HepG2 (cell line): Measurements from ENCODE around the gene CBLN3. TPM values are rescaled to one million over a fixed set of nuclear protein-coding genes. Genes with fewer than 3 reads are reported as not detected.

Experiments used
- CENPX ChIP-seq: sonication (generic); formaldehyde crosslinking; IDR thresholded peaks from 2 replicates; pipeline ENCODE4 v1.9.0; 2021; ENCODE audit warnings: mild to moderate bottlenecking, missing genetic modification reagents, moderate library complexity
- ESRRA ChIP-seq: sonication (generic); formaldehyde crosslinking; IDR thresholded peaks from 2 replicates; pipeline ENCODE4 v1.5.1; 2020; ENCODE audit warnings: mild to moderate bottlenecking, low read depth, missing genetic modification reagents
- FOXC1 ChIP-seq: sonication (generic); formaldehyde crosslinking; IDR thresholded peaks from 2 replicates; pipeline ENCODE4 v1.8.0; 2022; ENCODE audit warnings: mild to moderate bottlenecking, missing genetic modification reagents, borderline replicate concordance
- PAF1 ChIP-seq: IDR thresholded peaks from 2 replicates; pipeline ENCODE4 v1.6.1; 2016; ENCODE audit warnings: missing genetic modification reagents, missing compliant biosample characterization
- PHF8 ChIP-seq: sonication (generic); formaldehyde crosslinking; IDR thresholded peaks from 2 replicates; pipeline ENCODE4 v1.5.0; 2020; ENCODE audit warnings: missing genetic modification reagents
- RFXANK ChIP-seq: IDR thresholded peaks from 2 replicates; pipeline ENCODE4 v1.6.1; 2016
- WIZ ChIP-seq: sonication (generic); formaldehyde crosslinking; IDR thresholded peaks from 2 replicates; pipeline ENCODE4 v1.5.1; 2020; ENCODE audit warnings: mild to moderate bottlenecking, missing genetic modification reagents
- polyA plus RNA-seq, 8 experiments: library from polyadenylated mRNA; depleted of rRNA in 3 of 8; stranded (reverse) in 7 of 8; unstranded in 1 of 8; fragments of >200 nt; fragmentation: Illumina TruSeq in 4 of 8; extraction: Trizol in 4 of 8; gene quantifications; 2 replicates each; pipeline versions ENCODE4 v1.2.1 to v1.2.3, GENCODE V29; 2011 to 2016; ENCODE audit warnings: low read depth in 4 of 8, missing spikeins in 1 of 8, mixed read lengths in 1 of 8; ENCODE audit not compliant: insufficient read depth in 1 of 8
- total RNA-seq, 5 experiments: library from RNA; depleted of rRNA; stranded (reverse); fragments of >200 nt; fragmentation: Illumina TruSeq; extraction: Trizol; gene quantifications; 2 replicates each; pipeline ENCODE4 v1.2.3, GENCODE V29; 2016; ENCODE audit warnings: low read depth in 1 of 5
- TF ChIP-seq, protein P1 (sequence below): sonication (generic); formaldehyde crosslinking; IDR thresholded peaks from 2 replicates; pipeline ENCODE4 v1.5.1; 2020; ENCODE audit warnings: mild to moderate bottlenecking, moderate library complexity, missing genetic modification reagents
- TF ChIP-seq, protein P2 (sequence below): sonication (generic); formaldehyde crosslinking; IDR thresholded peaks from 2 replicates; pipeline ENCODE4 v1.4.0; 2020; ENCODE audit warnings: mild to moderate bottlenecking, missing genetic modification reagents
- TF ChIP-seq, protein P3 (sequence below): sonication (generic); formaldehyde crosslinking; IDR thresholded peaks from 2 replicates; pipeline ENCODE4 v1.4.0; 2020; ENCODE audit warnings: missing genetic modification reagents
- TF ChIP-seq, protein P4 (sequence below): sonication (generic); formaldehyde crosslinking; IDR thresholded peaks from 2 replicates; pipeline ENCODE4 v1.4.0; 2020; ENCODE audit warnings: mild to moderate bottlenecking, missing genetic modification reagents
- TF ChIP-seq, protein P5 (sequence below): sonication (generic); formaldehyde crosslinking; IDR thresholded peaks from 2 replicates; pipeline ENCODE4 v1.5.0; 2020; ENCODE audit warnings: mild to moderate bottlenecking, low read depth, missing genetic modification reagents, borderline replicate concordance
- TF ChIP-seq, protein P6 (sequence below): sonication (generic); formaldehyde crosslinking; IDR thresholded peaks from 2 replicates; pipeline ENCODE4 v1.4.0; 2020; ENCODE audit warnings: missing genetic modification reagents

CBLN3 gene
- total and polyA plus RNA-seq, 2 of the 13 experiments (the other 11 are each of a cell fraction or from before 2014, with no cell fraction given): 0.66 to 0.98 TPM

DNA sequence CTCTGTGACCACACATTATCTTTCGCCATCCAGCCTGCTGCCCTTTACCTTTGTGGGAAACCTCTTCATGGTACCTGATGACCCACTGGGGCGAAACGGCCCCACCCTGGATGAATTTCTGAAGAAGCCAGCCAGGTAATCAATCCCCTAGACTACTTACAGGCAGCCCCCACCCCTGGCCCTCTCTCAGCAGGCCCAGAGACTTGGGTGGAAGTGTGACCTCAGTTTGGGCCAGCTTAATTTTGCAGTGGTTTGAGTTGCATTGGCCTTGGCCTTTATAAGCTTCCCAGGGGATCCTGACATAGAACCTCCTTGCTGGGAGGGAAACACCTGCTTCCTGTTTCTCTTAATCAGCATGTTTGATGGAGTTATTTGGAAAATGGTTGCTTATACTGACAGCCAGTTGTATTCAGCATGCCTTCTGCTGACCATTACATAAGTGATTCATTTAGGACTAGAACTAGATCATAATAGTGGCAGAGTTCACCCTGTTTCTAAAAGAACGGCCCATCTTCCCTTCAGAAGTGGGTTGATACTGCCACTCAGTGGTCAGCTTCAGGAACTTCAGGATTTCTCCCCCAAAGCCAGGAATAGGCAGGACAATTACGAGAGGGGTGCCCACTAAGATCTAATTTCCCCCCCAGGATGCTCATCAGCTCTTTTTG is 7.0 kb upstream of the CBLN3 start (continued):
- TF ChIP-seq, protein P1, sequence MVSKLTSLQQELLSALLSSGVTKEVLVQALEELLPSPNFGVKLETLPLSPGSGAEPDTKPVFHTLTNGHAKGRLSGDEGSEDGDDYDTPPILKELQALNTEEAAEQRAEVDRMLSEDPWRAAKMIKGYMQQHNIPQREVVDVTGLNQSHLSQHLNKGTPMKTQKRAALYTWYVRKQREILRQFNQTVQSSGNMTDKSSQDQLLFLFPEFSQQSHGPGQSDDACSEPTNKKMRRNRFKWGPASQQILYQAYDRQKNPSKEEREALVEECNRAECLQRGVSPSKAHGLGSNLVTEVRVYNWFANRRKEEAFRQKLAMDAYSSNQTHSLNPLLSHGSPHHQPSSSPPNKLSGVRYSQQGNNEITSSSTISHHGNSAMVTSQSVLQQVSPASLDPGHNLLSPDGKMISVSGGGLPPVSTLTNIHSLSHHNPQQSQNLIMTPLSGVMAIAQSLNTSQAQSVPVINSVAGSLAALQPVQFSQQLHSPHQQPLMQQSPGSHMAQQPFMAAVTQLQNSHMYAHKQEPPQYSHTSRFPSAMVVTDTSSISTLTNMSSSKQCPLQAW: peak; percentile 93
- TF ChIP-seq, protein P2, sequence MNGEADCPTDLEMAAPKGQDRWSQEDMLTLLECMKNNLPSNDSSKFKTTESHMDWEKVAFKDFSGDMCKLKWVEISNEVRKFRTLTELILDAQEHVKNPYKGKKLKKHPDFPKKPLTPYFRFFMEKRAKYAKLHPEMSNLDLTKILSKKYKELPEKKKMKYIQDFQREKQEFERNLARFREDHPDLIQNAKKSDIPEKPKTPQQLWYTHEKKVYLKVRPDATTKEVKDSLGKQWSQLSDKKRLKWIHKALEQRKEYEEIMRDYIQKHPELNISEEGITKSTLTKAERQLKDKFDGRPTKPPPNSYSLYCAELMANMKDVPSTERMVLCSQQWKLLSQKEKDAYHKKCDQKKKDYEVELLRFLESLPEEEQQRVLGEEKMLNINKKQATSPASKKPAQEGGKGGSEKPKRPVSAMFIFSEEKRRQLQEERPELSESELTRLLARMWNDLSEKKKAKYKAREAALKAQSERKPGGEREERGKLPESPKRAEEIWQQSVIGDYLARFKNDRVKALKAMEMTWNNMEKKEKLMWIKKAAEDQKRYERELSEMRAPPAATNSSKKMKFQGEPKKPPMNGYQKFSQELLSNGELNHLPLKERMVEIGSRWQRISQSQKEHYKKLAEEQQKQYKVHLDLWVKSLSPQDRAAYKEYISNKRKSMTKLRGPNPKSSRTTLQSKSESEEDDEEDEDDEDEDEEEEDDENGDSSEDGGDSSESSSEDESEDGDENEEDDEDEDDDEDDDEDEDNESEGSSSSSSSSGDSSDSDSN: no peak
- TF ChIP-seq PHF8 (CRISPR knock-in tag): no peak
- TF ChIP-seq PAF1 (CRISPR knock-in tag): peak; percentile 67; the same call in 1 of the 2 replicates
- TF ChIP-seq, protein P3, sequence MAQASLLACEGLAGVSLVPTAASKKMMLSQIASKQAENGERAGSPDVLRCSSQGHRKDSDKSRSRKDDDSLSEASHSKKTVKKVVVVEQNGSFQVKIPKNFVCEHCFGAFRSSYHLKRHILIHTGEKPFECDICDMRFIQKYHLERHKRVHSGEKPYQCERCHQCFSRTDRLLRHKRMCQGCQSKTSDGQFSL: no peak
- TF ChIP-seq, protein P4, sequence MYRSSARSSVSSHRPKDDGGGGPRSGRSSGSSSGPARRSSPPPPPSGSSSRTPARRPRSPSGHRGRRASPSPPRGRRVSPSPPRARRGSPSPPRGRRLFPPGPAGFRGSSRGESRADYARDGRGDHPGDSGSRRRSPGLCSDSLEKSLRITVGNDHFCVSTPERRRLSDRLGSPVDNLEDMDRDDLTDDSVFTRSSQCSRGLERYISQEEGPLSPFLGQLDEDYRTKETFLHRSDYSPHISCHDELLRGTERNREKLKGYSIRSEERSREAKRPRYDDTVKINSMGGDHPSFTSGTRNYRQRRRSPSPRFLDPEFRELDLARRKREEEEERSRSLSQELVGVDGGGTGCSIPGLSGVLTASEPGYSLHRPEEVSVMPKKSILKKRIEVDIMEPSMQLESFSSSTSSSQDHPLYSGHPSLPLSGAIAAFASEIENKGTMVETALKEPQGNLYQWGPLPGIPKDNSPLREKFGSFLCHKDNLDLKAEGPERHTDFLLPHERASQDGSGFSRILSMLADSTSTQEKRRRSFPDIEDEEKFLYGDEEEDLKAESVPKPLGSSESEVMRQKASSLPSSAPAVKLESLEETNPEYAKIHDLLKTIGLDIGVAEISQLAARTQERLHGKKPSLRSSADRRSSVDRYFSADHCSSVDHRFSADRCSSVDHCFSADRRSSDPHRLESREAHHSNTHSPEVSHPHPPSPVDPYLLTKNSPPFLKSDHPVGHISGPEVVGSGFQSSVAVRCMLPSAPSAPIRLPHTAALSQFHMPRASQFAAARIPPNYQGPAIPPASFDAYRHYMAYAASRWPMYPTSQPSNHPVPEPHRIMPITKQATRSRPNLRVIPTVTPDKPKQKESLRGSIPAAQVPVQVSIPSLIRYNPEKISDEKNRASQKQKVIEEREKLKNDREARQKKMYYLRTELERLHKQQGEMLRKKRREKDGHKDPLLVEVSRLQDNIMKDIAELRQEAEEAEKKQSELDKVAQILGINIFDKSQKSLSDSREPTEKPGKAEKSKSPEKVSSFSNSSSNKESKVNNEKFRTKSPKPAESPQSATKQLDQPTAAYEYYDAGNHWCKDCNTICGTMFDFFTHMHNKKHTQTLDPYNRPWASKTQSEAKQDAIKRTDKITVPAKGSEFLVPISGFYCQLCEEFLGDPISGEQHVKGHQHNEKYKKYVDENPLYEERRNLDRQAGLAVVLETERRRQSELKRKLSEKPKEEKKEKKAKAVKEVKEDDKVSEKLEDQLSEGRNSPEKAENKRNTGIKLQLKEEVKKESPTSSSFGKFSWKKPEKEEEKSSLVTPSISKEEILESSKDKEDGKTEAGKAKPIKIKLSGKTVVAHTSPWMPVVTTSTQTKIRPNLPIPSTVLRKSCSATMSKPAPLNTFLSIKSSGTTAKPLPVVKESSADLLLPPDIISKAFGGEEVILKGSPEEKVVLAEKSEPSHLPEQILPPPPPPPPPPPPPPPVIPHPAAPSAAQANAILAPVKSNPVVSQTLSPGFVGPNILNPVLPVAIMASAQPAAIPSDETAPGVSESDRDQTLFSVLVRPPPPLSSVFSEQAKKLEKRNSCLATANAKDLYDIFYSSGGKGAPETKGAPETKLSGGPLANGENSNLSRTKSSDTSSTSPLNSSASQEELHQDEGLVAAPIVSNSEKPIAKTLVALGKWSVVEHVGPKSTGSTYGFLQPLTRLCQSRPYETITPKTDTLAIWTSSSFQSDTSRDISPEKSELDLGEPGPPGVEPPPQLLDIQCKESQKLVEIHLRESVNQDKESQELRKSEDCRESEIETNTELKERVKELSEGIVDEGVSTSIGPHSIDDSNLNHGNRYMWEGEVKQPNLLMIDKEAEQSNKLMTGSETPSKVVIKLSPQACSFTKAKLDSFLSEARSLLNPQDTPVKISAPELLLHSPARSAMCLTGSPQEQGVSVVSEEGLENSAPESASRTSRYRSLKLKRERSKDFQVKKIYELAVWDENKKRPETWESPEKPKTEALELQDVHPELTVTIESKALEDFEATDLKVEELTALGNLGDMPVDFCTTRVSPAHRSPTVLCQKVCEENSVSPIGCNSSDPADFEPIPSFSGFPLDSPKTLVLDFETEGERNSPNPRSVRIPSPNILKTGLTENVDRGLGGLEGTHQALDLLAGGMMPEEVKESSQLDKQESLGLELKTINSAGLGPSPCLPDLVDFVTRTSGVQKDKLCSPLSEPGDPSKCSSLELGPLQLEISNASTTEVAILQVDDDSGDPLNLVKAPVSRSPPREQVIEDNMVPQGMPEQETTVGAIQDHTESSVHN: no peak
- no peak for TF ChIP-seq WIZ (CRISPR knock-in tag)
- TF ChIP-seq, protein P5, sequence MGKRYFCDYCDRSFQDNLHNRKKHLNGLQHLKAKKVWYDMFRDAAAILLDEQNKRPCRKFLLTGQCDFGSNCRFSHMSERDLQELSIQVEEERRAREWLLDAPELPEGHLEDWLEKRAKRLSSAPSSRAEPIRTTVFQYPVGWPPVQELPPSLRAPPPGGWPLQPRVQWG (CRISPR knock-in tag): no peak
- TF ChIP-seq, protein P6, sequence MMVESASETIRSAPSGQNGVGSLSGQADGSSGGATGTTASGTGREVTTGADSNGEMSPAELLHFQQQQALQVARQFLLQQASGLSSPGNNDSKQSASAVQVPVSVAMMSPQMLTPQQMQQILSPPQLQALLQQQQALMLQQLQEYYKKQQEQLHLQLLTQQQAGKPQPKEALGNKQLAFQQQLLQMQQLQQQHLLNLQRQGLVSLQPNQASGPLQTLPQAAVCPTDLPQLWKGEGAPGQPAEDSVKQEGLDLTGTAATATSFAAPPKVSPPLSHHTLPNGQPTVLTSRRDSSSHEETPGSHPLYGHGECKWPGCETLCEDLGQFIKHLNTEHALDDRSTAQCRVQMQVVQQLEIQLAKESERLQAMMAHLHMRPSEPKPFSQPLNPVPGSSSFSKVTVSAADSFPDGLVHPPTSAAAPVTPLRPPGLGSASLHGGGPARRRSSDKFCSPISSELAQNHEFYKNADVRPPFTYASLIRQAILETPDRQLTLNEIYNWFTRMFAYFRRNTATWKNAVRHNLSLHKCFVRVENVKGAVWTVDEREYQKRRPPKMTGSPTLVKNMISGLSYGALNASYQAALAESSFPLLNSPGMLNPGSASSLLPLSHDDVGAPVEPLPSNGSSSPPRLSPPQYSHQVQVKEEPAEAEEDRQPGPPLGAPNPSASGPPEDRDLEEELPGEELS (CRISPR knock-in tag): peak; percentile 13; the same call in 1 of the 2 replicates
- TF ChIP-seq FOXC1: no peak; the same call in 1 of the 2 replicates
- peak; percentile 59; the same call in 1 of the 2 replicates for TF ChIP-seq RFXANK (CRISPR knock-in tag)
- TF ChIP-seq CENPX: no peak
- no peak for TF ChIP-seq ESRRA
